AG09309 (cell line): ENCODE measurements around the gene MAFF.

ENCODE experiments used
- DNase-seq: peaks from one replicate; pipeline ENCODE4 v3.0.0-alpha.2; 2010; ENCODE audit warnings: low read depth
- H3K4me3 ChIP-seq: 2 replicates; pipeline ENCODE4 v1.5.1; 2011; ENCODE audit warnings: mild to moderate bottlenecking, low read depth, low read length, moderate library complexity; ENCODE audit not compliant: control insufficient read depth
- CTCF ChIP-seq: IDR thresholded peaks from 2 replicates; pipeline ENCODE4 v1.5.1; 2011; ENCODE audit warnings: mild to moderate bottlenecking, low read depth, low read length, inconsistent platforms; ENCODE audit not compliant: insufficient read depth, control insufficient read depth; ENCODE audit errors: missing control alignments

MAFF gene

GRCh38 chr22:38257181-38257580, 55.4 kb downstream of the MAFF start:
- DNase-seq: peak; percentile 47
- H3K4me3 ChIP-seq: peak overlapping the region; percentile 2; the same call in 1 of the 2 replicates
- TF ChIP-seq CTCF: no peak

- no peak for TF ChIP-seq CTCF
- DNase-seq: no peak
- H3K4me3 ChIP-seq: no peak overlapping the region; the same call in 1 of the 2 replicates
Measured at GRCh38 chr22:38257650-38258250, 56.0 kb downstream of the MAFF start.

GRCh38 chr22:38258895-38259294, 57.1 kb downstream of the MAFF start:
- no peak for DNase-seq
- TF ChIP-seq CTCF: no peak
- no peak overlapping the region for H3K4me3 ChIP-seq

DNA sequence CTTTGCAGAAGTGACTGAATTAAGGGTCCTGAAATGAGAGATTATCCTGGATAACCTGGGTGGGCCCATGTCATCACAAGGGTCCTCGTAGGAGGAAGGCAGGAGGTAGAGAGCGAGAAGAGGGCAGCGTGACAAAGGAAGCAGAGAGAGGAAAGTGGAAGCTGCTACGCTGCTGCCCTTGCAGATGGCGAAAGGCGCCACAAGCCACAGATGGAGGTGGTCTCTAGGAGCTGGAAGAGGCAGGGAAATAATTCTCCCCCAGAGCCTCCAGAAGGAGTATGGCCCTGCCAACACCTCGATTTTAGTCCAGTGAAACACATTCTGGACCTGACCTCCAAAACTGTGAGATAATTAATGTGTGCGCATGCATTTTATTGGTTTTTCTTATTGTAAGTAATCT, 57.6 kb downstream of the MAFF start:
- H3K4me3 ChIP-seq: no peak overlapping the region
- no peak for TF ChIP-seq CTCF
- DNase-seq: no peak

- DNase-seq: no peak
- peak; percentile 40 for TF ChIP-seq CTCF
- no peak overlapping the region for H3K4me3 ChIP-seq
Measured at GRCh38 chr22:38260761-38261681, 59.2 kb downstream of the MAFF start.

DNA sequence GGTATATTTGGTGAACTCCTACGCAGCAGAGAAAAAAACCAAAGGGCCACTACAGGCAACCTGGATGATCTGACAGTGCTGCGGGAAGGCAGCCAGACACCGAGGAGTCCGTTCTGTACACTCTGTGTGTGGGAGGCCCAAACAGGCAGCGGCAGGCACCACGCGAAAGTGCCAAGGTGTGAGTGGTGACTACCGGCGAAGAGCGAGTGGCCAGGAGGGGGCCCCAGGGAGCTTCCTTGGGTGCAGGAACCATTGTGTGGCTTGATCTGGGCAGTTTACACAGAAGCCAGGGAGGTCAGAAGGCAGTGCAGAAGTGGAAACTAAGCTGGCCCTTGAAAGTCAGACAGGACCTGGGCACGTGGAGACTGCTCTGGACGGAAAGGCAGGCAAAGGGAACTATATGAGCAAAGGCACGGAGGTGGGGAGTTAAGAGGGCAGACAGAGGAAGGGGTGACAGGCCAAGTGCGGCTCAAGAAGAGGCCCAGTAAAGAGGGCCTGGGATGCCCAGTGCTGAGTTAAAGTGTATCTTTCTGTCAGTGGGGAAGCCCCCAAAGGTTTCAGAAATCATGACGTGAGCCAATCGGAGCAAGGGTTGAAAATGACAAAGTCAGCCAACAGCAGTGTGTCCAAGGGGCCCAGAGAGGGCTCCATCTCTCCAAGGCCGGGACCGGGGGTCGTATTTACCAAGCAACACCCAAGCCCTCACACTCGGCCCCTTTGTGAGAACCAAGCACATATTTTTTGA, 60.4 kb downstream of the MAFF start:
- TF ChIP-seq CTCF: peak; percentile 65
- no peak overlapping the region for H3K4me3 ChIP-seq
- no peak for DNase-seq
